Endodermal cell (in vitro differentiated cells): ENCODE results near the gene COL4A6. TPM values are rescaled to one million over a fixed set of nuclear protein-coding genes. Genes with fewer than 3 reads are reported as not detected.

ENCODE experiments used
- DNase-seq: peaks from one replicate; pipeline ENCODE4 v3.0.0-alpha.2; 2017
- H3K27ac ChIP-seq: 2 replicates; pipeline ENCODE4 v1.5.1; 2013; ENCODE audit warnings: mild to moderate bottlenecking, low read depth, low read length, moderate library complexity
- H3K27me3 ChIP-seq: 2 replicates; pipeline ENCODE4 v1.6.1; 2013; ENCODE audit warnings: mild to moderate bottlenecking, low read length, moderate library complexity; ENCODE audit not compliant: insufficient read depth, control insufficient read depth, poor library complexity, severe bottlenecking
- H3K36me3 ChIP-seq: 2 replicates; pipeline ENCODE4 v1.7.0; 2013; ENCODE audit warnings: mild to moderate bottlenecking, low read length, moderate library complexity; ENCODE audit not compliant: control insufficient read depth, insufficient read depth
- H3K4me1 ChIP-seq: one replicate; pipeline ENCODE4 v1.7.0; 2013; ENCODE audit warnings: low read length; ENCODE audit not compliant: control insufficient read depth, insufficient read depth
- H3K4me3 ChIP-seq: 2 replicates; pipeline ENCODE4 v1.5.1; 2013; ENCODE audit warnings: mild to moderate bottlenecking, low read length, moderate library complexity
- H3K9ac ChIP-seq: 2 replicates; pipeline ENCODE4 v1.6.1; 2013; ENCODE audit warnings: mild to moderate bottlenecking, low read length, moderate library complexity; ENCODE audit not compliant: poor library complexity, severe bottlenecking; ENCODE audit errors: extremely low read depth
- H3K9me3 ChIP-seq: 2 replicates; pipeline ENCODE4 v1.6.1; 2013; ENCODE audit warnings: mild to moderate bottlenecking, low read length, moderate library complexity; ENCODE audit not compliant: control insufficient read depth
- H3K27ac Mint-ChIP-seq: 2 replicates; pipeline ENCODE4 v1.8.0; 2020; ENCODE audit warnings: mixed read lengths
- H3K27me3 Mint-ChIP-seq: 2 replicates; pipeline ENCODE4 v1.8.0; 2021; ENCODE audit warnings: mild to moderate bottlenecking, mixed read lengths; ENCODE audit not compliant: insufficient read depth
- H3K36me3 Mint-ChIP-seq: 2 replicates; pipeline ENCODE4 v1.8.0; 2020; ENCODE audit warnings: low read depth, mixed read lengths
- H3K4me1 Mint-ChIP-seq: 2 replicates; pipeline ENCODE4 v1.8.0; 2020; ENCODE audit warnings: mixed read lengths
- H3K4me3 Mint-ChIP-seq: 2 replicates; pipeline ENCODE4 v1.8.0; 2020; ENCODE audit warnings: mild to moderate bottlenecking, moderate library complexity, mixed read lengths
- H3K9me3 Mint-ChIP-seq: 2 replicates; pipeline ENCODE4 v1.8.0; 2020; ENCODE audit warnings: mild to moderate bottlenecking, mixed read lengths
- WGBS, 2 experiments: methylation state at CpG; one replicate each; pipeline versions ENCODE4 v1.1.5 to v1.1.7; 2013; ENCODE audit warnings: missing lambda C conversion rate in 2 of 2, mixed read lengths in 1 of 2; ENCODE audit not compliant: insufficient coverage in 1 of 2, insufficient read length in 1 of 2; 5-methylcytosine and 5-hydroxymethylcytosine counted together
- total RNA-seq, 2 donors: library from RNA; stranded (reverse); fragmentation: NEBNext Ultra II Directional in 1 of 2; extraction: Animal tissue kit (Norgen Biotek cat#: 25700) in 1 of 2; gene quantifications; 2 replicates in 1 of 2; 3 replicates in 1 of 2; pipeline ENCODE4 v1.2.1, GENCODE V29; 2021
- TF ChIP-seq, protein P1 (sequence below): fragments of 200-600 bp; sonication (generic); conservative IDR thresholded peaks from 2 replicates; pipeline ENCODE4 v1.5.0; 2021; ENCODE audit warnings: antibody characterized with exemption, mild to moderate bottlenecking

Gene COL4A6
- total RNA-seq, 2 donors from 2014 or later, result 205 to 338 TPM

DNA sequence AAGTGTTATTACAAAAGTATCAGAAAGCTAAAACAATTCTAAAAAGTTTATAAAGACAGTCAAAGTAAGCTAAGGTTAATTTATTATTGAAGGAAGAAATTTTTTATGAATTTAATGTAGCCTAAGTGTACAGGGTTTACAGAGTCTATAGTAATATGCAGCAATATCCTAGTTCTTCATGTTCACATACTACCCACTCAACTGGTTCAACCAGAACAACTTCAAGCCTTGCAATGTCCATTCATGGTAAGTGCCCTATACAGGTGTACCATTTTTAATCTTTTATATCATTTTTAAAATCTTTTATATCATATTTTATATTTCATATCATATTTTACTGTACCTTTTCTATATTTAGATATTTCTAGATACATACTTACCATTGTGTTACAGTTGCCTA lies 35.8 kb upstream of the COL4A6 start:
- Mint-ChIP-seq H3K27me3 (no peaks in the 10 kb centered on the region), H3K36me3 (peaks cover 59% of the 10 kb centered on the region), H3K4me1 (no peaks in the 10 kb centered on the region), H3K4me3 (no peak overlapping the region), H3K9me3 (peaks cover 13% of the 10 kb centered on the region), H3K27ac (no peak overlapping the region)
- peaks cover 6% of the 10 kb centered on the region for H3K36me3 ChIP-seq
- no peak overlapping the region for H3K9ac ChIP-seq
- no peaks in the 10 kb centered on the region for H3K4me1 ChIP-seq
- H3K27ac ChIP-seq, result no peak overlapping the region
- no peak for DNase-seq
- peaks cover 6% of the 10 kb centered on the region for H3K9me3 ChIP-seq
- TF ChIP-seq, protein P1, sequence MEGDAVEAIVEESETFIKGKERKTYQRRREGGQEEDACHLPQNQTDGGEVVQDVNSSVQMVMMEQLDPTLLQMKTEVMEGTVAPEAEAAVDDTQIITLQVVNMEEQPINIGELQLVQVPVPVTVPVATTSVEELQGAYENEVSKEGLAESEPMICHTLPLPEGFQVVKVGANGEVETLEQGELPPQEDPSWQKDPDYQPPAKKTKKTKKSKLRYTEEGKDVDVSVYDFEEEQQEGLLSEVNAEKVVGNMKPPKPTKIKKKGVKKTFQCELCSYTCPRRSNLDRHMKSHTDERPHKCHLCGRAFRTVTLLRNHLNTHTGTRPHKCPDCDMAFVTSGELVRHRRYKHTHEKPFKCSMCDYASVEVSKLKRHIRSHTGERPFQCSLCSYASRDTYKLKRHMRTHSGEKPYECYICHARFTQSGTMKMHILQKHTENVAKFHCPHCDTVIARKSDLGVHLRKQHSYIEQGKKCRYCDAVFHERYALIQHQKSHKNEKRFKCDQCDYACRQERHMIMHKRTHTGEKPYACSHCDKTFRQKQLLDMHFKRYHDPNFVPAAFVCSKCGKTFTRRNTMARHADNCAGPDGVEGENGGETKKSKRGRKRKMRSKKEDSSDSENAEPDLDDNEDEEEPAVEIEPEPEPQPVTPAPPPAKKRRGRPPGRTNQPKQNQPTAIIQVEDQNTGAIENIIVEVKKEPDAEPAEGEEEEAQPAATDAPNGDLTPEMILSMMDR, result no peak
- no peaks in the 10 kb centered on the region for H3K27me3 ChIP-seq
- H3K4me3 ChIP-seq, result no peak overlapping the region

DNA sequence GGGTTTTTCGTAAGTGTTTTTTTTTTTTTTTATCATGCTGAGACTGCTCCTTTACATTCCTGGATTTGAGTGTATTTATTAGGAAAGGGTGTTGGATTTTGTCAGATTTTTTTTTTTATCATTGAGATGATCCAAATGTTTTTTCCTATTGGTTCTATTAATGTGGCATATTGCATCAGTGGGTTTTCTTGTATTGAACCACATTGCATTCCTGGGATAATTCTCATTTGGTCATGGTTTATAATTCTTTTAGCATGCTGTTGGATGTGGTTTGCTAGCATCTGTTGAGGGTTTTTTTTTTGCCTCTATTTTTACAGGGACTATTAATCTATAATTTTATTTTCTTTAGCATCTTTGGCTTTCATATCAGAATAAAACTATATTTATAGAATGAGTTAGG lies 30.3 kb upstream of the COL4A6 start:
- Mint-ChIP-seq H3K4me3 (no peak overlapping the region), H3K9me3 (peaks cover 13% of the 10 kb centered on the region), H3K27me3 (no peaks in the 10 kb centered on the region), H3K27ac (no peak overlapping the region), H3K36me3 (peaks cover 47% of the 10 kb centered on the region), H3K4me1 (peaks cover 2% of the 10 kb centered on the region)
- H3K4me1 ChIP-seq, result no peaks in the 10 kb centered on the region
- WGBS, 2 experiments, result 88% methylated on average over 1 of the region's 1 CpG; no CpG with 5 or more reads in 1 of the 2 experiments
- DNase-seq, result no peak
- TF ChIP-seq, protein P1, result no peak
- no peak overlapping the region for H3K27ac ChIP-seq
- H3K4me3 ChIP-seq, result no peak overlapping the region
- no peaks in the 10 kb centered on the region for H3K36me3 ChIP-seq
- H3K9me3 ChIP-seq, result peaks cover 6% of the 10 kb centered on the region
- no peak overlapping the region for H3K9ac ChIP-seq
- H3K27me3 ChIP-seq, result no peaks in the 10 kb centered on the region

DNA sequence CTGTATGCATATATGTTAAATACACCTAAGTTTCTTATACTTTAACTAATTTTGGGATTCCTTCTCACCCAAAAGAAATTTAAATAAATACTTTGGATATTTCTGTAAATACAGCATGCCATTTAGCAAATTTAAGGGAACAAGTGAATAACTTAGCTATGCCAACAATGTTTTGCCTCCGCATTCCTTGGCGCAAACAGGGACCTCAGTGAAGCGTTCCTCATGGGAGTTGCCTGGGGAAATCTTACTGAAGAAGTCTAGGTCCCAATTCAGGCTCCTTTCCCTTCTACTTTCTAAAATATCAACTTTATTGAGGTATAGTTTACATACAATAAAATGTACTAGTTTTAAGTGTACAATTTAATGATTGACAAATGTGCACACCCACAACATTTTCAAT lies 26.4 kb upstream of the COL4A6 start:
- H3K4me3 ChIP-seq, result no peak overlapping the region
- no peak for DNase-seq
- no peaks in the 10 kb centered on the region for H3K36me3 ChIP-seq
- peaks cover under 1% of the 10 kb centered on the region for H3K9me3 ChIP-seq
- H3K36me3 Mint-ChIP-seq, result peaks cover 28% of the 10 kb centered on the region
- H3K27me3 ChIP-seq, result no peaks in the 10 kb centered on the region
- 82 to 88% methylated on average over 2 to 3 of the region's 3 CpGs for WGBS, 2 experiments
- H3K27me3 Mint-ChIP-seq, result no peaks in the 10 kb centered on the region
- no peaks in the 10 kb centered on the region for H3K9me3 Mint-ChIP-seq
- H3K4me3 Mint-ChIP-seq, result no peak overlapping the region
- no peak overlapping the region for H3K9ac ChIP-seq
- H3K27ac ChIP-seq, result no peak overlapping the region
- H3K4me1 Mint-ChIP-seq, result peaks cover 2% of the 10 kb centered on the region
- no peaks in the 10 kb centered on the region for H3K4me1 ChIP-seq
- no peak overlapping the region for H3K27ac Mint-ChIP-seq
- TF ChIP-seq, protein P1, result no peak
